Lung (tissue), 12 donors: ENCODE measurements around the gene LRRC71. TPM values are rescaled to one million over a fixed set of nuclear protein-coding genes. Genes with fewer than 3 reads are reported as not detected.

ENCODE experiments used
- ATAC-seq: fragments of 200-7000 bp; cut with Tn5 transposase; one replicate; pipeline ENCODE4 v1.9.1; 2020; ENCODE audit warnings: moderate number of reproducible peaks; ENCODE audit not compliant: insufficient read depth, low FRiP score
- DNase-seq, 3 donors: peaks; one replicate each; pipeline ENCODE4 v3.0.0-alpha.2; 2013 to 2017
- H3K27ac ChIP-seq, 2 donors: one replicate each; pipeline ENCODE4 v1.5.1; 2013; ENCODE audit warnings: mild to moderate bottlenecking in 2 of 2, moderate library complexity in 2 of 2, control low read depth in 1 of 2, inconsistent platforms in 1 of 2, low read depth in 1 of 2, low read length in 1 of 2
- H3K27me3 ChIP-seq, 3 donors: one replicate each; pipeline ENCODE4 v1.5.1; 2013; ENCODE audit warnings: low read length in 2 of 3; ENCODE audit not compliant: control insufficient read depth in 3 of 3, insufficient read depth in 3 of 3
- H3K36me3 ChIP-seq, 4 donors: one replicate each; pipeline ENCODE4 v1.5.1; 2013; ENCODE audit warnings: low read length in 4 of 4, mild to moderate bottlenecking in 1 of 4, moderate library complexity in 1 of 4; ENCODE audit not compliant: control insufficient read depth in 4 of 4, insufficient read depth in 4 of 4
- H3K4me1 ChIP-seq, 5 donors: one replicate each; pipeline ENCODE4 v1.5.1; 2013; ENCODE audit warnings: low read length in 5 of 5, mild to moderate bottlenecking in 2 of 5, moderate library complexity in 1 of 5; ENCODE audit not compliant: control insufficient read depth in 5 of 5, insufficient read depth in 5 of 5
- H3K4me3 ChIP-seq: one replicate; pipeline ENCODE4 v1.5.1; 2013; ENCODE audit warnings: mild to moderate bottlenecking, control low read depth, moderate library complexity
- H3K9ac ChIP-seq, 2 donors: one replicate each; pipeline ENCODE4 v1.5.1; 2013; ENCODE audit warnings: low read length in 2 of 2, control low read depth in 1 of 2; ENCODE audit not compliant: insufficient read depth in 1 of 2
- H3K9me3 ChIP-seq, 4 donors: one replicate each; pipeline ENCODE4 v1.5.1; 2013; ENCODE audit warnings: low read length in 3 of 4, mild to moderate bottlenecking in 1 of 4, moderate library complexity in 1 of 4; ENCODE audit not compliant: control insufficient read depth in 4 of 4, insufficient read depth in 3 of 4
- CTCF ChIP-seq: IDR thresholded peaks from 2 replicates; pipeline ENCODE4 v1.5.1; 2012; ENCODE audit warnings: mild to moderate bottlenecking; ENCODE audit errors: control extremely low read depth, extremely low read depth
- whole genome bisulfite sequencing, 2 donors: extraction: QIAGEN DNeasy Blood & Tissue Kit; methylation state at CpG; one replicate each; pipeline ENCODE4 v1.1.7; 2013; 5-methylcytosine and 5-hydroxymethylcytosine counted together
- polyA plus RNA-seq, 2 donors: library from polyadenylated mRNA; stranded (reverse); fragments of 200-250 nt; gene quantifications; one replicate each; pipeline ENCODE4 v1.2.1, GENCODE V29; 2013
- total RNA-seq, 2 donors: library from RNA; depleted of rRNA in 1 of 2; stranded (reverse); fragments of >200 nt in 1 of 2; gene quantifications; one replicate each; pipeline ENCODE4 v1.2.1, GENCODE V29; 2014 to 2021
- donor health status: control.
- donor health status: control.
- donor health status: Bipolar disorder and iron deficiency.
- donor health status: healthy.
- donor health status: DM: yes; HTN: yes; CAD: no.

LRRC71 gene
- total and polyA plus RNA-seq, 4 donors = 3.4 to 17.2 (median 4.2) TPM

GRCh38 chr1:156894001-156894400, 26.4 kb upstream of the LRRC71 start:
- H3K4me1 ChIP-seq = peaks cover 0 to 51% (median 12%) of the 10 kb centered on the region in 5 donors
- peak overlapping the region; percentile 66 for H3K4me3 ChIP-seq
- DNase-seq (peak in 1 of 3 donors; percentile 52), ATAC-seq (no peak)
- 20% methylated on average over 5 of the region's 5 CpGs for WGBS, 2 donors
- peaks cover 0 to 8% (median 0%) of the 10 kb centered on the region in 3 donors for H3K27me3 ChIP-seq
- H3K27ac ChIP-seq = peak overlapping the region; percentile 71 to 92
- H3K36me3 ChIP-seq = no peaks in the 10 kb centered on the region
- H3K9me3 ChIP-seq = no peaks in the 10 kb centered on the region
- H3K9ac ChIP-seq = peak overlapping the region in 1 of 2 donors; percentile 61
- no peak for TF ChIP-seq CTCF

- peaks cover 0 to 8% (median 0%) of the 10 kb centered on the region in 3 donors for H3K27me3 ChIP-seq
- peaks cover 0 to 60% (median 16%) of the 10 kb centered on the region in 5 donors for H3K4me1 ChIP-seq
- H3K4me3 ChIP-seq = peak overlapping the region; percentile 21
- ATAC-seq = no peak
- H3K27ac ChIP-seq = peak overlapping the region; percentile 71 to 92
- H3K9ac ChIP-seq = peak overlapping the region in 1 of 2 donors; percentile 10
- DNase-seq = peak; percentile 49 to 67 (median 50)
- TF ChIP-seq CTCF = no peak
- WGBS, 2 donors = 51 to 52% methylated on average over 12 of the region's 12 CpGs
- no peaks in the 10 kb centered on the region for H3K36me3 ChIP-seq
- no peaks in the 10 kb centered on the region for H3K9me3 ChIP-seq
These were observed 25.5 kb upstream of the LRRC71 start for GRCh38 chr1:156894711-156895454.

GRCh38 chr1:156895455-156895812, 25.0 kb upstream of the LRRC71 start:
- DNase-seq = no peak
- no peaks in the 10 kb centered on the region for H3K9me3 ChIP-seq
- H3K4me3 ChIP-seq = no peak overlapping the region
- peak overlapping the region; percentile 71 to 92 for H3K27ac ChIP-seq
- H3K9ac ChIP-seq = peak overlapping the region in 1 of 2 donors; percentile 10
- no peaks in the 10 kb centered on the region for H3K36me3 ChIP-seq
- H3K27me3 ChIP-seq = peaks cover 0 to 8% (median 0%) of the 10 kb centered on the region in 3 donors
- H3K4me1 ChIP-seq = peaks cover 0 to 65% (median 16%) of the 10 kb centered on the region in 5 donors
- no peak for TF ChIP-seq CTCF
- 67 to 86% methylated on average over 4 of the region's 4 CpGs for WGBS, 2 donors
- no peak for ATAC-seq
